Natural killer cell treated with Interleukin-12 subunit alpha and Interleukin-12 subunit beta and Interleukin-15 and Interleukin-18, amount 100 ng/mL, for 72 hours (primary cell): ENCODE results near the gene TMC8. TPM values are rescaled to one million over a fixed set of nuclear protein-coding genes. Genes with fewer than 3 reads are reported as not detected.

Experiments
- ATAC-seq, 2 donors: fragments of 150-1000 bp; cut with Tn5 transposase in 1 of 2; sonication (Bioruptor Pico), chemical (Tn5 transposase) in 1 of 2; 2 replicates each; pipeline ENCODE4 v1.10.0; 2021
- DNase-seq: peaks from one replicate; pipeline ENCODE4 v3.0.0; 2022; ENCODE audit warnings: low spot score
- H3K27ac Mint-ChIP-seq, 2 donors: 1 replicate in 1 of 2; 2 replicates in 1 of 2; pipeline ENCODE4 v1.8.0; 2022; ENCODE audit warnings: mixed read lengths in 2 of 2, mild to moderate bottlenecking in 1 of 2, moderate library complexity in 1 of 2
- H3K27me3 Mint-ChIP-seq, 2 donors: 1 replicate in 1 of 2; 2 replicates in 1 of 2; pipeline ENCODE4 v1.8.0; 2022; ENCODE audit warnings: mixed read lengths in 2 of 2
- H3K36me3 Mint-ChIP-seq: one replicate; pipeline ENCODE4 v1.8.0; 2022; ENCODE audit warnings: mixed read lengths
- H3K4me1 Mint-ChIP-seq, 2 donors: 1 replicate in 1 of 2; 2 replicates in 1 of 2; pipeline ENCODE4 v1.8.0; 2022; ENCODE audit warnings: low read depth in 2 of 2, mixed read lengths in 2 of 2, mild to moderate bottlenecking in 1 of 2
- H3K4me3 Mint-ChIP-seq: one replicate; pipeline ENCODE4 v1.8.0; 2022; ENCODE audit warnings: mixed read lengths
- H3K9me3 Mint-ChIP-seq: 2 replicates; pipeline ENCODE4 v1.8.0; 2022; ENCODE audit warnings: mixed read lengths
- total RNA-seq, 2 donors: library from RNA; stranded (reverse); gene quantifications; one replicate each; pipeline ENCODE4 v1.2.3, GENCODE V29; 2022

Gene TMC8
- total RNA-seq, 2 donors from 2014 or later = 87.1 to 209 TPM

- Mint-ChIP-seq H3K4me1 (peaks cover 33 to 50% of the 10 kb centered on the region in 2 donors), H3K36me3 (peaks cover 9% of the 10 kb centered on the region), H3K27ac (peak overlapping the region; percentile 34 to 53), H3K27me3 (no peaks in the 10 kb centered on the region), H3K4me3 (peak overlapping the region; percentile 56), H3K9me3 (no peaks in the 10 kb centered on the region)
- DNase-seq (peak; percentile 91), ATAC-seq (peak; percentile 94 to 95)
Observed at GRCh38 chr17:78140169-78141051, 9.8 kb downstream of the TMC8 start.

DNA sequence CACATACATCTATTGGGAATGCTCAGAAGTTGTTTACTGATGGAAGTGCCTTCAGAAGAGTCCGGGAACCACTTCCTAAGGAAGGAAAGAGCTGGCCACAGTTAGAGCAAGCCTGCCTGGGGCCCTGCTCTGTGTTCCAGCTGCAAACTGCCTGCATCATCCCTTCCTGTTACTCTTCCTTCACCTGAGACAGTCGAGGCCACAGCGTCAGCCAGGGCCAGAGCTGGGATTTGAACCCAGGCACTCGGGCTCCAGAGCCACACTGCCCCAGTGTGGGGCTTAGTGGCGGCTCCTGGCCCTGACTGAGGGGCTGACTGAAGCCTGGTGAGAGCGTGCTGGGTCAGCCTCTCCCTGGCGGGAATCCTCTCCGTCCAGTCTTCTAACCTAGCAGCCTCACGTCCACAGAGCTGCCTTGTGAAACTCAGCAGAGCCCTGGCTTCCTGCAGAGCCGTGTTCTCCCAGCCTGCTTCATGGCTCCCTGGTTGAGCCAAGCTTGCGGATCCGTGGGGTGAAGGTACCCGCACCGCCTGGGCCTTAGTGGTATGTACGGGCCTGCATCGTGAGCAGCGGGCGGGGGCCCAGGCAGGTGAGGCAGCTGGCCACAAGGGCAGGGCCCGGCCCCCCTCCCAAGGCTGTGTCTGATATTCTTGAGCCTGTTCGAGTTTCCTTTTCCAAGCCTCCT lies 11.0 kb downstream of the TMC8 start:
- DNase-seq = no peak
- H3K4me1 Mint-ChIP-seq = peaks cover 24 to 41% of the 10 kb centered on the region in 2 donors
- no peaks in the 10 kb centered on the region for H3K27me3 Mint-ChIP-seq
- ATAC-seq = no peak
- H3K36me3 Mint-ChIP-seq = no peaks in the 10 kb centered on the region
- H3K4me3 Mint-ChIP-seq = no peak overlapping the region
- H3K9me3 Mint-ChIP-seq = no peaks in the 10 kb centered on the region
- no peak overlapping the region for H3K27ac Mint-ChIP-seq

DNA sequence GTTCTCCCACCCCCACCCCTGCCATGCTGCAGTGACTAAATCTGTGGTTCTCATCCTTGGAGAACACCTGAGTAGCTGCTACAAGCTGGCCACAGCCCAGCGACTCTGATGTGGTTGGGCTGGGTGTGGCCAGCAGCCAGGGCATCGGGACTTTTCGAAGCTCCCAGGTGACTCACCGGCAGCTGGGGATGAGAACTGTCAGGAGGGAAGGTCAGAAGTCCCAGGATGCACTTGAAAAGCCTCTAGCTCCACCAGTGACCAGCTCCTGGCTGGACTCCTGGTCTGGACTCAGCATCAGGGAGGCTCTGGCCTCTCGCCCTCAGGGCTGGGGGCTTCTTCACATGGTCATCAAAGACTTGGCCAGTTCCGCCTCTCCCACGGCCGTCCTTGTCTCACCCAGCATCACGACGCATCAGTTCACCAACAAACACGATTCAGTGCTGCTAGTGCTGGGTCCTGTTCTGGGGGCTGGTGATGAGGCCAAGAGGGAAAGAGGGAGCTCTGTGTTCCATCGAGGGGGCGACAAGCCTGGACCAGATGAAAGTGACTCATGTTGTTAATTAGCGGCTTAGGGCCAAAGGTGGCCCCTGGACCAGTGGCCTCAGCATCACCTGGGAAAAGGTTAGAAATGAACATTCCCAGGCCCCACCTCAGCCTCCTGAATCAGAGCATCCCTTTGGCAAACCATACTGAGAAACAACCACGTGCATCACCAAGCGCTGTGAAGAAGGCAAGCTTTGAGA lies 11.7 kb downstream of the TMC8 start:
- Mint-ChIP-seq H3K9me3 (no peaks in the 10 kb centered on the region), H3K27ac (no peak overlapping the region), H3K4me1 (peaks cover 21 to 34% of the 10 kb centered on the region in 2 donors), H3K27me3 (no peaks in the 10 kb centered on the region), H3K4me3 (no peak overlapping the region), H3K36me3 (no peaks in the 10 kb centered on the region)
- ATAC-seq (no peak), DNase-seq (no peak)

- no peak for DNase-seq
- Mint-ChIP-seq H3K9me3 (no peaks in the 10 kb centered on the region), H3K36me3 (no peaks in the 10 kb centered on the region), H3K27ac (peak overlapping the region in 1 of 2 donors; percentile 70), H3K4me1 (peaks cover 15 to 29% of the 10 kb centered on the region in 2 donors), H3K4me3 (no peak overlapping the region), H3K27me3 (no peaks in the 10 kb centered on the region)
- no peak for ATAC-seq
Observed at GRCh38 chr17:78143214-78144146, 12.9 kb downstream of the TMC8 start.

- DNase-seq (no peak), ATAC-seq (no peak)
- Mint-ChIP-seq H3K27me3 (no peaks in the 10 kb centered on the region), H3K27ac (no peak overlapping the region), H3K4me3 (no peak overlapping the region), H3K36me3 (no peaks in the 10 kb centered on the region), H3K4me1 (peaks cover 11 to 25% of the 10 kb centered on the region in 2 donors), H3K9me3 (no peaks in the 10 kb centered on the region)
Observed at GRCh38 chr17:78144147-78144719, 13.7 kb downstream of the TMC8 start.

DNA sequence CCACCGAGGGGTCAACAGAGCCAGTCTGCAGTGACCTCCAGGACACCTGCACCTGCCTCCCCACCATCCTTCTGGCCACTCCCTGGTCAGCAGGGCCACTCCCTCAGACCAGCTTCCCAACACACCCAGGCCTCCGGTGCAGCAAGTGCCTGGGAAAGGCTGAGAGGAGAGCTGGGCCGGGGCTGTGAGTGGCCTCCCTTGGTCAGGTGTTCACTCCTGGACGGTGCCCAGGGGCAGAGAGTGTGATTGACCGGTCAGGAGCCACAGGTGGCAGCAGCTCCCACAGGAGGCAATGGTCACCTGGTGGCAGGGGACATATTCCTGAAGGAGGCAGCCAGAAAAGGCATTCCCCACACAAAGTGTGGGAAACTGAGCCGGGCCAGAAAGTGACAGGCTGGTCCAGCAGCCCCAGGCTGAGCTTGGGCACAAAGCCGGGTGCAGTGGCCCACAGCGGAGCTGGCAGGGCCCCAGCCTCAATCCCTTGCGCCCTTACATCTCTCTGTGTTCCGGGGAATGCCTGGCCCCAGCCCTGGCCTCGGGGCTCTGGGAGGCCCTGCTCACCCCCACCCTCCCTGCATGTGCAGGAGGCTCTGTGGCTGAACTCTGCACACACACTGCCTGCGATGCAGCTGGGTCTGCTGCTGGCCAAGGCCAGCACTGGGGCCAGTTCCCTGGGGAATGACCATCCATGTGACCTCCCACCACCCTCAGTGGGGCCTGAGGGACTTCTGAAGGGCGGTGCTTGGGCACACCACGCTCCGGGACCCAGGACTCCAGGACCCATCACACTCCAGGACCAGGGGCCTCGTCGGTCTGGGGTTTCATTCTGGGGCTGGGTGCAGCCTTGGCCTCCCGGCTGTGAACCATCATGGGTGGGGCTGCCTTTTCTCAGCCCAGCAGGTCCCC lies 14.4 kb downstream of the TMC8 start:
- H3K36me3 Mint-ChIP-seq = no peaks in the 10 kb centered on the region
- DNase-seq (no peak), ATAC-seq (no peak)
- H3K4me3 Mint-ChIP-seq = no peak overlapping the region
- H3K27ac Mint-ChIP-seq = no peak overlapping the region
- H3K9me3 Mint-ChIP-seq = no peaks in the 10 kb centered on the region
- no peaks in the 10 kb centered on the region for H3K27me3 Mint-ChIP-seq
- peaks cover 6 to 21% of the 10 kb centered on the region in 2 donors for H3K4me1 Mint-ChIP-seq

DNA sequence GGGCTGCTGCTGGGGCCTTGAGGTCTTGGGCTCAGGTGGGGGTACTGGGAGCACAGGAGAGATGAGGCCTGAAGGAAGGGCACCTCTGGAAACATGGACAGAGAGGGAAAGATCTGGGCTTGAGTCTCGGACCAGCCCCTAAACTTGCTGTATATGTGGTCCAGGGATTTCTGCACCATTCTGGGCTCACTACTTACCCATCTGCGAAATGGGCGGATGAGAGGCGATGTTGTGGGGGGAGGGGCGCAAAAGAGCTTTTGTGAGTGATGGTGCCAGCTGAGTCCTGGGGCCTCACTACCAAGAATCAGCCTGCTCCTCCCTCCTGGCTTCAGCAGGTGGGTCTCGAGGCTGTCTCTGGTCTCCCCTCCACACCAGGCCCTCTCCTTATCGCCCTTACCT lies 15.9 kb downstream of the TMC8 start:
- no peak for DNase-seq
- Mint-ChIP-seq H3K4me1 (peaks cover 0 to 13% of the 10 kb centered on the region in 2 donors), H3K27me3 (no peaks in the 10 kb centered on the region), H3K9me3 (no peaks in the 10 kb centered on the region), H3K36me3 (no peaks in the 10 kb centered on the region), H3K27ac (no peak overlapping the region), H3K4me3 (no peak overlapping the region)
- no peak for ATAC-seq

DNA sequence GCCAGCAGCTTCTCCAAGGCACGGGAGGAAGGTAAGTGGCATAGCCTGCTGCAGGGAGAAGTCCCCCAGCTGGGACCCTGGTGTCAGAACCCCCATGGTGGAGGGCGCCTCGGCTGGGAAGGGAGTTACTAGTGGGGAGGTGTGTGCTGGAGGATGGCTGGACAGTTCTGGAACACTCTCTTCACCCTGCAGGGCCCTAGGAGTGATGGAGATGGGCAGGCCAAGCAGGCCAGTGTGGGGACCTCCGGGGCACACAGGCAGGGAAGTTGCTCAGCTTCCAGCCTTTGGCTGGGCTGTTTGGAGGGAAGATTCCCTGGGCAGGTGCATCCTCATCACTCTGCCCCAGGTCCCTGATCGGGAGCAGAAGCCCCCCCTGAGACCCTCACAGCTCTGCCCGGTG lies 16.3 kb downstream of the TMC8 start:
- no peak overlapping the region for H3K27ac Mint-ChIP-seq
- ATAC-seq = no peak
- no peaks in the 10 kb centered on the region for H3K36me3 Mint-ChIP-seq
- H3K27me3 Mint-ChIP-seq = no peaks in the 10 kb centered on the region
- DNase-seq = no peak
- peaks cover 0 to 13% of the 10 kb centered on the region in 2 donors for H3K4me1 Mint-ChIP-seq
- no peaks in the 10 kb centered on the region for H3K9me3 Mint-ChIP-seq
- no peak overlapping the region for H3K4me3 Mint-ChIP-seq

- ATAC-seq (no peak), DNase-seq (no peak)
- no peaks in the 10 kb centered on the region for H3K36me3 Mint-ChIP-seq
- H3K27ac Mint-ChIP-seq = no peak overlapping the region
- H3K9me3 Mint-ChIP-seq = no peaks in the 10 kb centered on the region
- no peaks in the 10 kb centered on the region for H3K27me3 Mint-ChIP-seq
- H3K4me1 Mint-ChIP-seq = peaks cover 0 to 13% of the 10 kb centered on the region in 2 donors
- H3K4me3 Mint-ChIP-seq = no peak overlapping the region
Observed at GRCh38 chr17:78147315-78147998, 16.9 kb downstream of the TMC8 start.

DNA sequence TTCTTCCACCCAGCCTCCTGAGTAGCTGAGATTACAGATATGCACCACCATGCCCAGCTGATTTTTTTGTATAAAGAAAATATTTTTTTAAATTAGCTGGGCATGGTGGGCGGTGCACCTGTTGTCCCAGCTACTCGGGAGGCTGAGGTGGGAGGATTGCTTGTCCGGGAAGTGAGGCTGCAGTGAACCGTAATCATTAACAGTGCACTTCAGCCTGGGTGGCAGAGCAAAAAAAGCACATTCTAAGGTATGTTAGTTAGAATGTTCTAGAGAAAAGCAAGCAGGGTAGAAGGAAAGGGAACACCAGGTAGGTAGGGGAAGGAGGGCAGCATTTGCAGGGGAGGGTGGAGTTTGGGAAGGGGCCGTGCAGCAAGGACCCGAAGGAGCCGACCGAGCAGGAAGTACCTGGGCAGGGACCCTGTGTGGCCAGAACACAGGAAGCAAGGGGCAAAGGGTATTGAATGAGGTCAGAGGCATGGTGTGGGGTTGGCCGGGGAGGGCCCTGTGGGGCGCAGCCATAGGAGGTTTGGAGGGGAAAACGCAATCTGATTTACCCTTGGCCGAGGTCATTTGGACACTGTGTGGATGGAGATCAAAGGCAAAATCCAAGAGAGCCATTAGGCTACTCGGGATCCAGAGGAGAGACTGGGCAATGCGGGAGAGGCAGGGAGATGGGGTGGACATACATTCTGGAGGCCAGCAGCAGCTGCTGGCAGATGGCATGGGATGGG lies 17.9 kb downstream of the TMC8 start:
- DNase-seq (no peak), ATAC-seq (no peak)
- H3K4me1 Mint-ChIP-seq = peaks cover 0 to 8% of the 10 kb centered on the region in 2 donors
- H3K36me3 Mint-ChIP-seq = no peaks in the 10 kb centered on the region
- no peak overlapping the region for H3K27ac Mint-ChIP-seq
- H3K4me3 Mint-ChIP-seq = no peak overlapping the region
- H3K27me3 Mint-ChIP-seq = no peaks in the 10 kb centered on the region
- no peaks in the 10 kb centered on the region for H3K9me3 Mint-ChIP-seq

- peaks cover 6 to 7% of the 10 kb centered on the region in 2 donors for H3K4me1 Mint-ChIP-seq
- no peaks in the 10 kb centered on the region for H3K36me3 Mint-ChIP-seq
- H3K9me3 Mint-ChIP-seq = no peaks in the 10 kb centered on the region
- DNase-seq (no peak), ATAC-seq (no peak)
- no peaks in the 10 kb centered on the region for H3K27me3 Mint-ChIP-seq
- H3K4me3 Mint-ChIP-seq = no peak overlapping the region
- no peak overlapping the region for H3K27ac Mint-ChIP-seq
Observed at GRCh38 chr17:78151514-78152008, 21.0 kb downstream of the TMC8 start.
